Measurements from ENCODE around the gene CCBE1. TPM values are rescaled to one million over a fixed set of nuclear protein-coding genes. Genes with fewer than 3 reads are reported as not detected.
"Not testable (repeated sequence)": the region's sequence is repeated elsewhere in the genome, so short reads cannot be mapped to it uniquely, and the experiment has no call there.

Gene CCBE1
- total RNA-seq, 1 donor from 2014 or later, result 1.2 TPM

DNA sequence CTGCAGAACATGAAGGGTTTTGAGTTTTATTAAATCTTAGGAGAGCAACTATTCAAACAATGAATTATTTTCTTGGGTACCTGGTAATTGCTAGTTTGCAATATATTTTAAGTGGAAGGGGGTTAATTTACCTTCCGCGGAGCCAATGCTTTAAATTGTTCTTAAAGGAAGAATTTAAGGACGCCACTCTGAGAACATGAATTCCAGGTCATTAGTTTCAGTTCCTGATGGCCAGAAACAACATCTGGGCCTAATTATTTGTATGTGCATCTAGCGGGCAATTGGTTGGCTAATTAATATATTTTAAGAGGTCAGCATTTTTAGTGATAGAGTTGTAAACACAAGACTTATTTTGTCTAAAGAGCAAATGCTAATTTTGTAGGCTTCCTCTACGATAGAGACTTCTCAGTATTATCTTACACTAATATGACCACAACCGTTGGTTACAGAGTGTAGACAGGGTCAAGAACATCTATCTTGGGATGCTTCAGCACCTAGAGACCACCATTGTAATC, 40.8 kb downstream of the CCBE1 start:
- Mint-ChIP-seq H3K27me3 (ENCODE audit: unreplicated experiment) (no peaks in the 10 kb centered on the region), H3K4me1 (ENCODE audit: unreplicated experiment) (no peaks in the 10 kb centered on the region), H3K9me3 (ENCODE audit: unreplicated experiment) (no peaks in the 10 kb centered on the region), H3K27ac (ENCODE audit: unreplicated experiment) (no peak overlapping the region), H3K36me3 (ENCODE audit: low read depth, unreplicated experiment) (no peaks in the 10 kb centered on the region), H3K4me3 (ENCODE audit: unreplicated experiment) (no peak overlapping the region)
- DNase-seq (ENCODE audit: low spot score), result no peak
- TF ChIP-seq CTCF (IDR thresholded peaks at IDR 0.05; ENCODE audit: unreplicated experiment), result no peak

DNA sequence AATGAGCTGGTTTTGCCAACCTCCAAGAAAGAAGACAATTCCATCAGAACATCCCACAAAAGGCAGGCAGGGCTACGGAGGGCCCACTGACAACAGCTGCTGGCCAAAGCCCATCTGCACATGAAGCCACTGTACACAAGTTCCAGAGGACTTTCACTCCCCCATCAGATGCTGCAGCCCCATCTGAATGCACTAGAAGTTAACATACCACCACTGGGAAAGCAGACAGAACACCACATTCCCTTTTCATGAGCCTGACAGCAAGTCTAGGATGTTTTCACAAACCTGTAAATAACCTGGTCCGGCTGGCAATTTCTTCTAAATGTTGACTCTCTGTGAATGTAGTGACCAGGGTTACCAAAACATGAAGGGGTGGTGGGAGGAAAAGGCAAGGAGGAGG, 41.5 kb downstream of the CCBE1 start:
- no peak overlapping the region for H3K27ac Mint-ChIP-seq (ENCODE audit: unreplicated experiment)
- H3K4me3 Mint-ChIP-seq (ENCODE audit: unreplicated experiment), result no peak overlapping the region
- no peaks in the 10 kb centered on the region for H3K36me3 Mint-ChIP-seq (ENCODE audit: low read depth, unreplicated experiment)
- DNase-seq (ENCODE audit: low spot score), result no peak
- peaks cover under 1% of the 10 kb centered on the region for H3K27me3 Mint-ChIP-seq (ENCODE audit: unreplicated experiment)
- H3K9me3 Mint-ChIP-seq (ENCODE audit: unreplicated experiment), result no peaks in the 10 kb centered on the region
- no peaks in the 10 kb centered on the region for H3K4me1 Mint-ChIP-seq (ENCODE audit: unreplicated experiment)
- TF ChIP-seq CTCF (IDR thresholded peaks at IDR 0.05; ENCODE audit: unreplicated experiment), result no peak

- H3K9me3 Mint-ChIP-seq (ENCODE audit: unreplicated experiment), result no peaks in the 10 kb centered on the region
Observed at GRCh38 chr18:59651071-59651470, 46.2 kb downstream of the CCBE1 start.

GRCh38 chr18:59650266-59650820, 46.9 kb downstream of the CCBE1 start:
- no peak overlapping the region for H3K4me3 Mint-ChIP-seq (ENCODE audit: unreplicated experiment)
- no peak overlapping the region for H3K27ac Mint-ChIP-seq (ENCODE audit: unreplicated experiment)
- no peaks in the 10 kb centered on the region for H3K4me1 Mint-ChIP-seq (ENCODE audit: unreplicated experiment)
- H3K9me3 Mint-ChIP-seq (ENCODE audit: unreplicated experiment), result no peaks in the 10 kb centered on the region
- peaks cover 7% of the 10 kb centered on the region for H3K27me3 Mint-ChIP-seq (ENCODE audit: unreplicated experiment)
- DNase-seq (ENCODE audit: low spot score), result no peak
- no peak for TF ChIP-seq CTCF (IDR thresholded peaks at IDR 0.05; ENCODE audit: unreplicated experiment)
- no peaks in the 10 kb centered on the region for H3K36me3 Mint-ChIP-seq (ENCODE audit: low read depth, unreplicated experiment)

More at GRCh38 chr18:59651071-59651470, 46.2 kb downstream of the CCBE1 start:
- Mint-ChIP-seq H3K4me3 (ENCODE audit: unreplicated experiment) (no peak overlapping the region), H3K36me3 (ENCODE audit: low read depth, unreplicated experiment) (no peaks in the 10 kb centered on the region), H3K27me3 (ENCODE audit: unreplicated experiment) (peaks cover 7% of the 10 kb centered on the region), H3K4me1 (ENCODE audit: unreplicated experiment) (no peaks in the 10 kb centered on the region), H3K27ac (ENCODE audit: unreplicated experiment) (no peak overlapping the region)
- TF ChIP-seq CTCF (IDR thresholded peaks at IDR 0.05; ENCODE audit: unreplicated experiment), result no peak
- no peak for DNase-seq (ENCODE audit: low spot score)

GRCh38 chr18:59649591-59649990, 47.6 kb downstream of the CCBE1 start:
- DNase-seq (ENCODE audit: low spot score), result no peak
- Mint-ChIP-seq H3K27me3 (ENCODE audit: unreplicated experiment) (peaks cover 7% of the 10 kb centered on the region), H3K36me3 (ENCODE audit: low read depth, unreplicated experiment) (no peaks in the 10 kb centered on the region), H3K4me1 (ENCODE audit: unreplicated experiment) (no peaks in the 10 kb centered on the region), H3K27ac (ENCODE audit: unreplicated experiment) (no peak overlapping the region), H3K4me3 (ENCODE audit: unreplicated experiment) (no peak overlapping the region), H3K9me3 (ENCODE audit: unreplicated experiment) (no peaks in the 10 kb centered on the region)
- TF ChIP-seq CTCF (IDR thresholded peaks at IDR 0.05; ENCODE audit: unreplicated experiment), result no peak

GRCh38 chr18:59648469-59648868, 48.8 kb downstream of the CCBE1 start:
- H3K27ac Mint-ChIP-seq (ENCODE audit: unreplicated experiment); H3K4me3 Mint-ChIP-seq (ENCODE audit: unreplicated experiment); H3K4me1 Mint-ChIP-seq (ENCODE audit: unreplicated experiment); H3K27me3 Mint-ChIP-seq (ENCODE audit: unreplicated experiment); H3K9me3 Mint-ChIP-seq (ENCODE audit: unreplicated experiment); H3K36me3 Mint-ChIP-seq (ENCODE audit: low read depth, unreplicated experiment); DNase-seq (ENCODE audit: low spot score): not testable (repeated sequence)
